NOMO-1 treated with DMSO at 0.1 percent for 48 hours (cell line): Measurements from ENCODE around the gene APOBR.
"Not testable (repeated sequence)": the region's sequence is repeated elsewhere in the genome, so short reads cannot be mapped to it uniquely, and the experiment has no call there.

Source experiments
- DNase-seq: peaks from one replicate; lab custom pipeline; 2025; ENCODE audit not compliant: unreplicated experiment; lab: John Stamatoyannopoulos, UW

APOBR gene

GRCh38 chr16:28494121-28494851 is at the start of gene APOBR:
APOBR (plus strand) TSS chr16:28494643; CDS start chr16:28494682, 39 bp downstream.
- DNase-seq: peak; percentile 99

GRCh38 chr16:28446388-28446787 is 48.1 kb upstream of the APOBR start:
- not testable (repeated sequence) for DNase-seq

GRCh38 chr16:28447081-28447480 is 47.4 kb upstream of the APOBR start:
- not testable (repeated sequence) for DNase-seq

GRCh38 chr16:28473714-28474265 is 20.7 kb upstream of the APOBR start:
- no peak for DNase-seq

GRCh38 chr16:28475221-28475620 is 19.2 kb upstream of the APOBR start:
- DNase-seq: no peak

GRCh38 chr16:28477311-28477920 is 17.0 kb upstream of the APOBR start:
- no peak for DNase-seq

GRCh38 chr16:28478506-28479180 is 15.8 kb upstream of the APOBR start:
- DNase-seq: peak; percentile 68

- no peak for DNase-seq
Observed at GRCh38 chr16:28482026-28482425, 12.4 kb upstream of the APOBR start.

GRCh38 chr16:28483361-28483760 is 11.1 kb upstream of the APOBR start:
- not testable (repeated sequence) for DNase-seq

GRCh38 chr16:28486266-28486665 is 8.2 kb upstream of the APOBR start:
- no peak for DNase-seq

GRCh38 chr16:28491230-28491969 is 3.0 kb upstream of the APOBR start:
- peak; percentile 78 for DNase-seq

- DNase-seq: peak; percentile 96
Observed at GRCh38 chr16:28491970-28492474, 2.4 kb upstream of the APOBR start, which contains the start of gene CLN3. CLN3 (minus strand) TSS chr16:28492074; CDS start chr16:28491759, 315 bp downstream.

GRCh38 chr16:28492511-28492910 is 1.9 kb upstream of the APOBR start:
- DNase-seq: no peak

GRCh38 chr16:28495098-28495793 is 803 bp downstream of the APOBR start:
- no peak for DNase-seq

GRCh38 chr16:28495795-28496749 is 1.6 kb downstream of the APOBR start:
- DNase-seq: no peak

- no peak for DNase-seq
Observed at GRCh38 chr16:28496844-28497243, 2.4 kb downstream of the APOBR start.

- no peak for DNase-seq
Observed at GRCh38 chr16:28497386-28497785, 2.9 kb downstream of the APOBR start.

- DNase-seq: no peak
Observed at GRCh38 chr16:28497861-28498599, 3.6 kb downstream of the APOBR start.
